Measurements from ENCODE around the gene SF1. TPM values are rescaled to one million over a fixed set of nuclear protein-coding genes. Genes with fewer than 3 reads are reported as not detected.

The SF1 gene
- total and polyA plus RNA-seq, 2 donors (not counting 3 experiments of a cell fraction or from before 2014, with no cell fraction given) = 95.0 to 342 TPM

- Histone ChIP-seq H3K27me3 (ENCODE audit: control insufficient read depth in 2 of 2, insufficient read depth in 2 of 2, low read length in 2 of 2) (peaks cover 27 to 32% of the 10 kb centered on the region in 2 experiments), H3K4me1 (ENCODE audit: control insufficient read depth, extremely low read depth, insufficient read depth, low read length) (peaks cover 13% of the 10 kb centered on the region), H3K79me2 (ENCODE audit: control insufficient read depth, insufficient read depth, low read length) (no peaks in the 10 kb centered on the region), H3K36me3 (ENCODE audit: control insufficient read depth in 2 of 2, extremely low read depth in 1 of 2, insufficient read depth in 2 of 2, low read length in 2 of 2) (no peaks in the 10 kb centered on the region), H3K9me3 (replicated peaks; ENCODE audit: control insufficient read depth, insufficient read depth, low read length) (no peaks in the 10 kb centered on the region), H2AFZ (ENCODE audit: low read depth, low read length) (no peak overlapping the region), H3K9ac (replicated peaks; ENCODE audit: extremely low read depth, insufficient read depth, low read length) (no peak overlapping the region), H3K27ac (ENCODE audit: insufficient read depth, low read depth, low read length) (no peak overlapping the region), H3K9me1 (replicated peaks; ENCODE audit: control insufficient read depth, extremely low read depth, insufficient read depth, low read length) (no peaks in the 10 kb centered on the region), H3K4me3 (replicated peaks in 1 of 3; ENCODE audit: insufficient read depth in 1 of 3, low read depth in 1 of 3, low read length in 3 of 3) (no peak overlapping the region), H4K20me1 (replicated peaks; ENCODE audit: control insufficient read depth, extremely low read depth, insufficient read depth, low read length) (no peaks in the 10 kb centered on the region), H3K4me2 (ENCODE audit: insufficient read depth, low read length) (no peak overlapping the region)
- CTCF ChIA-PET = interaction anchor here (0.6 to 1.8 kb wide), 5 partner anchors 8 to 91 kb away, joined by 3 to 14 read pairs (median 6); no protein-coding TSS in a partner anchor
- TF ChIP-seq EZH2 (IDR thresholded peaks at IDR 0.05; ENCODE audit: borderline replicate concordance, low read depth, low read length, severe bottlenecking) (no peak), FOS (IDR thresholded peaks at IDR 0.05; ENCODE audit: borderline replicate concordance, insufficient read depth, low read length) (no peak), MYC (IDR thresholded peaks at IDR 0.05; ENCODE audit: low read depth, low read length) (no peak), JUN (IDR thresholded peaks at IDR 0.05; ENCODE audit: borderline replicate concordance, insufficient read depth, insufficient read length, low read depth) (no peak), MAX (IDR thresholded peaks at IDR 0.05; ENCODE audit: insufficient read depth, insufficient read length) (no peak), POLR2A (IDR thresholded peaks at IDR 0.05; ENCODE audit: low read depth, low read length) (no peak), GATA2 (IDR thresholded peaks at IDR 0.05; ENCODE audit: insufficient read depth, insufficient read length, low read depth, low read length) (no peak), POLR2AphosphoS5 (IDR thresholded peaks at IDR 0.05; ENCODE audit: insufficient read depth, low read depth, low read length) (no peak), CTCF (IDR thresholded peaks at IDR 0.05; ENCODE audit: extremely low read depth in 1 of 2, insufficient read depth in 1 of 2, low read depth in 1 of 2, low read length in 2 of 2) (no peak)
- POLR2A ChIA-PET = no interaction called here
- FAIRE-seq = no peak
- intact Hi-C loops (cut with micrococcal nuclease) = loop anchor here (1.0 kb wide), 2 partner anchors 53 to 188 kb away; no protein-coding TSS in a partner anchor
- no peak for DNase-seq (ENCODE audit: low read depth, low spot score)
- BruUV-seq (replicated peaks) = no TSS peak
- dilution Hi-C loops (cut with MboI; ENCODE audit: extremely low pct_ligation_motif_present, low sequenced_read_pairs) = no loop called here
Measured at GRCh38 chr11:64741375-64742086, 36.8 kb downstream of the SF1 start.

Measured in endothelial cell of umbilical vein (primary cell).